A673 (cell line): ENCODE results near the gene GABRB1. TPM values are rescaled to one million over a fixed set of nuclear protein-coding genes. Genes with fewer than 3 reads are reported as not detected.

ENCODE experiments used
- BruUV-seq: library from RNA; stranded (reverse); fragments of 400-500 nt; replicated peaks from 2 replicates; lab custom pipeline; 2021; lab: Mats Ljungman, UMichigan
- CTCF ChIA-PET: fragments of 300-600 bp; sonication (Branson Sonifier 250); formaldehyde crosslinking; loops from one replicate; lab custom pipeline; 2022; ENCODE audit warnings: antibody characterized with exemption; lab: Charles Lee
- POLR2A ChIA-PET: fragments of 300-600 bp; sonication (Branson Sonifier 250); formaldehyde crosslinking; loops from one replicate; lab custom pipeline; 2022; ENCODE audit warnings: antibody characterized with exemption; ENCODE audit not compliant: low non-redundant PET; lab: Charles Lee
- DNase-seq: peaks from one replicate; pipeline ENCODE4 v3.0.0-alpha.2; 2015; ENCODE audit warnings: low spot score
- H3K27ac ChIP-seq: fragments of 200-600 bp; sonication (generic); 2 replicates; pipeline ENCODE4 v1.5.1; 2016; ENCODE audit warnings: mixed run types, low read depth, mild to moderate bottlenecking, mixed read lengths, antibody characterized with exemption, low read length; ENCODE audit not compliant: poor library complexity, severe bottlenecking
- H3K27me3 ChIP-seq: fragments of 200-600 bp; sonication (generic); replicated peaks from 2 replicates; pipeline ENCODE4 v1.6.1; 2017; ENCODE audit warnings: mixed run types, low read depth, mild to moderate bottlenecking, mixed read lengths, antibody characterized with exemption, low read length; ENCODE audit not compliant: insufficient read depth, poor library complexity
- H3K36me3 ChIP-seq: fragments of 200-600 bp; sonication (generic); 2 replicates; pipeline ENCODE4 v1.6.1; 2016; ENCODE audit warnings: mixed run types, mild to moderate bottlenecking, mixed read lengths, antibody characterized with exemption, low read length; ENCODE audit not compliant: insufficient read depth, poor library complexity, severe bottlenecking
- H3K4me1 ChIP-seq: fragments of 200-600 bp; sonication (generic); 2 replicates; pipeline ENCODE4 v1.6.1; 2017; ENCODE audit warnings: mixed run types, mild to moderate bottlenecking, mixed read lengths, antibody characterized with exemption, low read length; ENCODE audit not compliant: insufficient read depth, poor library complexity, severe bottlenecking
- H3K4me3 ChIP-seq: fragments of 200-600 bp; sonication (generic); 2 replicates; pipeline ENCODE4 v1.5.1; 2016; ENCODE audit warnings: low read depth, mixed run types, mild to moderate bottlenecking, mixed read lengths, low read length; ENCODE audit not compliant: poor library complexity, severe bottlenecking
- H3K9me3 ChIP-seq: fragments of 200-600 bp; sonication (generic); 2 replicates; pipeline ENCODE4 v1.6.1; 2016; ENCODE audit warnings: mixed run types, low read depth, mild to moderate bottlenecking, mixed read lengths, antibody characterized with exemption, low read length; ENCODE audit not compliant: poor library complexity, severe bottlenecking
- CTCF ChIP-seq: fragments of 300-800, 200-600 bp; sonication (generic); conservative IDR thresholded peaks from 2 replicates; pipeline ENCODE4 v1.5.1; 2017; ENCODE audit warnings: low read depth, mild to moderate bottlenecking, antibody characterized with exemption, low read length, moderate library complexity, mixed read lengths
- EZH2 ChIP-seq: fragments of 200-600 bp; sonication (generic); IDR thresholded peaks from 2 replicates; pipeline ENCODE4 v1.6.1; 2017; ENCODE audit warnings: borderline replicate concordance, low read depth, mild to moderate bottlenecking, mixed read lengths, antibody characterized with exemption, low read length; ENCODE audit not compliant: poor library complexity, severe bottlenecking
- intact Hi-C: fragments of 100-400 bp; cut with micrococcal nuclease; formaldehyde crosslinking; loops from one replicate; pipeline ENCODE4 v1.10.0; 2022; ENCODE audit not compliant: unreplicated experiment
- total RNA-seq: library from RNA; stranded (reverse); gene quantifications from 2 replicates; pipeline ENCODE4 v1.2.3, GENCODE V29; 2021

GABRB1 gene
- total RNA-seq, 1 experiment from 2014 or later = 1.0 TPM

- no peak for TF ChIP-seq EZH2
- TF ChIP-seq CTCF = no peak
- Histone ChIP-seq H3K27me3 (peaks cover 9% of the 10 kb centered on the region), H3K36me3 (no peaks in the 10 kb centered on the region), H3K27ac (no peak overlapping the region), H3K4me3 (no peak overlapping the region), H3K9me3 (no peaks in the 10 kb centered on the region), H3K4me1 (no peaks in the 10 kb centered on the region)
- ChIA-PET POLR2A (no interaction called here), CTCF (no interaction called here)
- intact Hi-C loops = no loop called here
- BruUV-seq = no TSS peak
- DNase-seq = no peak
Observed at GRCh38 chr4:47135210-47135609, 103.8 kb downstream of the GABRB1 start.

GRCh38 chr4:47143261-47143660, 111.9 kb downstream of the GABRB1 start:
- DNase-seq = no peak
- ChIA-PET POLR2A (no interaction called here), CTCF (no interaction called here)
- H3K27me3 ChIP-seq = no peaks in the 10 kb centered on the region
- H3K4me1 ChIP-seq = no peaks in the 10 kb centered on the region
- H3K27ac ChIP-seq = no peak overlapping the region
- intact Hi-C loops = no loop called here
- no peaks in the 10 kb centered on the region for H3K9me3 ChIP-seq
- BruUV-seq = no TSS peak
- H3K4me3 ChIP-seq = no peak overlapping the region
- H3K36me3 ChIP-seq = no peaks in the 10 kb centered on the region
- TF ChIP-seq EZH2 (no peak), CTCF (no peak)

DNA sequence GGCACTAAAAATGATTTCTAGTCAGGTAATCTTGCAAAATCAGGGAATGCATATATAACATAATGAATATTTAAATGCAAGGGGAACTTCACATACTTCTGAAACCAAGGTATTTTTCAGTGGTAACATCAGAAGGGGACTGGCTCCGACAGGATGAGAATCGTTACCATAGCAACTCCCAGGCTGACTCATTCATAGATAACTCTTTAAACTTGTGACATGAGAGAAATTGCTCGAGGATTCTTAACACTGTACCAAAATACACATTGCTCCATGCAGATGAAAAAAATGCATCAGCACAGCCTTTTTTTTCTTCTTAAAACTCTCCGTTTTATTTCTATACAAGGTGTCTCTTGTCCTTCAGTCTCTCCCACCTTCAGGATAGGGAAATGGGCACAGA, 114.3 kb downstream of the GABRB1 start:
- DNase-seq = peak; percentile 18
- Histone ChIP-seq H3K36me3 (no peaks in the 10 kb centered on the region), H3K4me1 (no peaks in the 10 kb centered on the region), H3K27ac (no peak overlapping the region), H3K4me3 (no peak overlapping the region), H3K9me3 (no peaks in the 10 kb centered on the region), H3K27me3 (no peaks in the 10 kb centered on the region)
- POLR2A ChIA-PET = no interaction called here
- intact Hi-C loops = no loop called here
- CTCF ChIA-PET = no interaction called here
- no TSS peak for BruUV-seq
- no peak for TF ChIP-seq EZH2
- TF ChIP-seq CTCF = no peak
